Measurements from ENCODE around the gene SETX.
A peak's percentile ranks its signal among the peaks of the same experiment; 100 is the strongest.
"Not testable (repeated sequence)": the region's sequence is repeated elsewhere in the genome, so short reads cannot be mapped to it uniquely, and the experiment has no call there.

SETX gene

DNA sequence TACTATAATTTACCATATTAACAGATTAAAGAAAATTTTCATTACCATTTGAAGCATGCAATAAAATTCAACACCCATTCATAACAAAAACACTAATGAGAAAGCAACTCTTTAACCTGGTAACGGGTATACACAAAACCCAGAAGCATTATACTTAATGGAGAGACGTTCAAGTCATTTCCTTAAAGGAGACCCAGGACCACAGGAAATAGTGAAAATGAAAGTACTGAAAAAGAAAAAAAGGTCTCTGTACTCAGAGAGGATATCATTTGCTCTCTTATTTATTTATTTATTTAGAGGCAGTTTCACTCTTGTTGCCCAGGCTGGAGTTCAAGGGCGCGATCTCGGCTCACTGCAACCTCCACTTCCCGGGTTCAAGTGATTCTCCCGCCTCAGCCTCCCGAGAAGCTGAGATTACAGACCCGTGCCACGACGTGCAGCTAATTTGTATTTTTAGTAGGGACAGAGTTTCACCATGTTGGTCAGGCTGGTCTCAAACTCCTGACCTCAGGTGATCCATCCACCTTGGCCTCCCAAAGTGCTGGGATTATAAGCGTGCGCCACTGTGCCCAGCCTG lies 61.6 kb downstream of the SETX start:
- DNase-seq (ENCODE audit: extremely low read depth in 1 of 2, low read depth in 1 of 2) = no peak

DNA sequence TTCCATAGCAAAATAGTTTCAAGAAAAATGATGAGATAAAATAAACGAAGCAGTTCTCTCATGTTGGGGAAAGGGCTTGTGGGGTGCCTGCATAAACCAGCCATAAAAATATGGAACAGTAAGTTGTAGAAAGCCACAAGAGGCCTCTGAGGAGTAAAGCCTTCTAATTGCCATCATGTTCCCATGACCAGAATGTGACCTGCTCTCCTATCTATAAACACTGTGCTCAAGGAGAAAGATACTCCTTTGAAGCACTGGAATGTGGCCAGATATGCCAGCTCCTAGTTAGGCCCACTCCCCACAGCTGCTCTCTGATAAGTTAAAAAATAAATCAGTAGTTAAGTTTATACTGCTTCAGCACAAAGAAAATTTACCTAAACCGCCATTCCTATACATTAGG lies 65.8 kb downstream of the SETX start:
- no peak for DNase-seq (ENCODE audit: extremely low read depth in 1 of 2, low read depth in 1 of 2)

DNA sequence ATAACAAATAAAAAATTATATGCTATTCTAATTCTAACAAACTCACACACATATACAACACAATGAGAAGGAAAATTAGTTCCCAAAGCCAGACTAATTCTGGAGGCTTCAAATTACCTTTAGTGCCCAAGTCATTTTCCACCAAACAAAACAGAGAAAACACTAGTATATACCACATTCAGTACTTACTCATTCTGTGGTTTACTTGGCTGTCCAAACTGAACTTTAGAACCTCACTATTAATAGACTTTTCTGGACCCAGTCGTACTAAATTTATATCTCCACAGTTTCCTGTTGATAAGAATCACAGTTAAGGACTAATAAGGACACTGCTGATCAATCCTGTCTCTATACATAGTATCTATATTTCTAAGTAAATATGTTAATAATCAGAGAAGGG lies 66.4 kb downstream of the SETX start:
- DNase-seq (ENCODE audit: extremely low read depth in 1 of 2, low read depth in 1 of 2) = no peak

DNA sequence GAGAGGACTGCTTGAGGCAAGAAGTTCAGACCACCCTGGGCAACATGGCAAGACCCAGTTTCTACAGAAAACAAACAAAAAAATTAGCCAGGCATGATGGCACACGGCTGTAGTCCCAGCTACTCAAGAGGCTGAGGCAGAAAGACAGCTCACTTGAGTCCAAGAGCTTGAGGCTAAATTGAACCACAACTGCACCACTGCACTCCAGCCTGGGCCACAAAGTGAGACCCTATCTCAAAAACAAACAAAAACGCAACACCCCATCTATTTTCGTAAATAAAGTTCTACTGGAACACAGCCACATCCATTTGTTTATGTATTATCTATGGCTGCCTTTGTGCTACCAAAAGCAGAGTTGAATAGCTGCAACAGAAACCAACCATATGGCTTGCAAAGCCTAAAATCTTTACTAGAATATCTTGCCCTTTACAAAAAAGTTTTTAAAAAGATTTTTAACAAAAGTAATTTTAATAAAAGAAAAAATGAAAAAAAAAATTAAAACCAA lies 67.5 kb downstream of the SETX start:
- DNase-seq (ENCODE audit: extremely low read depth in 1 of 2, low read depth in 1 of 2) = no peak

DNA sequence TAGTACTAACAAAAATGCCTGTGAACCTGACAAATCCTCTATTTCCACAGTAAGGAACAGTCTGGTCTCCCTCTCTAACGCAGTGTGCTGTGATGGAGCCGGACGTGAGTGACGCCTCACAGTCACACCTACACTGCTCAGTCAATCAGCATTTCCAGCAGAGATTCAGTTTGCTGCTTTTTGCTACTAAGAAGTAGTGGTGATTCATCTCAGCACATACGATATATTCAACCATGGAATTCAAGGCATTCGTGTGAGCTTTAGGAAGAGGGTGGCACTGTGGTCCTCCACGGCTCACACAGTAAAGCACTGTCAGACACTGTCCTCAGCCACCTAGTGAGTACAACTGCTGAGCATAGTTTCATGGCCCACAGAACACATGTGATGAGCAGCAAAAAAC lies 70.9 kb downstream of the SETX start:
- DNase-seq (ENCODE audit: extremely low read depth in 1 of 2, low read depth in 1 of 2) = no peak

DNA sequence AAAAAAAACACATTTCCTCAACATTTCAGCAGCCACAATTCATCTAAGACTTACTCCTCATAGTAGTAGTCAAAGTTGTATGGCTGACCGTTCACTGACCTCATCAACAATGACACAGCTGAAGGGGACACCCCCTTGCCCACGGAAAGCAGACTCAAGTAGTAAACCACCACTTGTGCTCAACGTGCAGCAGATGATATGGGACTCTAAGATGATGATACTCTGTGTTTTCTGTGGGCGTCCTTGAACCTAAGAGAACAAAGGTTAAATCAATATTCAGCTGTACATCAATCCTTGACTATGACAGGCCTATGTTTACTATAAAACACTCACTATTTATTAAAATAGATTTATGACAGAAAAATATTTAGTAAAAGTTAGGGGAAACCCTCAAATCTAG lies 71.6 kb downstream of the SETX start:
- no peak for DNase-seq (ENCODE audit: extremely low read depth in 1 of 2, low read depth in 1 of 2)

DNA sequence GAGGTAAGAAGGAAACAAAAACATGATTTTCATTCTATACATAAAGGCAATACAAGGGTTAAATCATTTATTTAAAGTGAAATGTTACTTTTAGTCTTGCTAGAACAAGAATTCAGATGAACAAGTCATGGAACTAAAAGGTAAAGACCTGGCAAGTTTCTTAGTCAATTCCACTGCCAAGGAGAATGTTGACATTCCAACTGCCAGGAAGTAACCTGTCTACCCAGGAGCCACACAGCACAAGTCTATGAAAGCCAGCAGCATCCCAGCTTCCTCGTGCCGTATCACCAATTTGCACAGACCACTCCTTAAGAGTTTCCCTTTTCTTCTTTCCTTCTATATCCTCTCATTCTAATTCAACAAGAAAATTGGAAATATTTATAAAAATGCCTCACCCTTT lies 79.9 kb downstream of the SETX start:
- DNase-seq (ENCODE audit: extremely low read depth in 1 of 2, low read depth in 1 of 2) = no peak

DNA sequence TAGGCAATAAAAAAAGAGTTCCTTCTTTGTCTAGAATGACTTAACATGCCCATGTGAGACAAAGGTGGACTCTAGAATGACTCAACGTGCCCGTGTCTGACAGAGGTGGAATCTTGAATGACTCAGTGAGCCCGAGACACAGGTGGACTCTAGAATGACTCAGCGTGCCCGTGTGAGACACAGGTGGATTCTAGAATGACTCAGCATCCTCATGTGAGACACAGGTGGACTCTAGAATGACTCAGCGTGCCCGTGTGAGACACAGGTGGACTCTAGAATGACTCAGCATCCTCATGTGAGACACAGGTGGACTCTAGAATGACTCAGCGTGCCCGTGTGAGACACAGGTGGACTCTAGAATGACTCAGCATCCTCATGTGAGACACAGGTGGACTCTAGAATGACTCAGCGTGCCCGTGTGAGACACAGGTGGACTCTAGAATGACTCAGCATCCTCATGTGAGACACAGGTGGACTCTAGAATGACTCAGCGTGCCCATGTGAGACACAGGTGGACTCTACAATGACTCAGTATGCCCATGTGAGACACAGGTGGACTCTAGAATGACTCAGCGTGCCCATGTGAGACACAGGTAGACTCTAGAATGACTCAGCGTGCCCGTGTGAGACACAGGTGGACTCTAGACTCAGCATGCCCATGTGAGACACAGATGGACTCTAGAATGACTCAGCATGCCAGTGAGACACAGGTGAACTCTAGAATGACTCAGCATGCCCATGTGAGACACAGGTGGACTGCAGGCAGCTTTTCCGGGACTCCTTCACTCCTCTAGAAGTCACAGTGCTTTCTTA lies 84.9 kb downstream of the SETX start:
- not testable (repeated sequence) for DNase-seq (ENCODE audit: extremely low read depth in 1 of 2, low read depth in 1 of 2)

DNA sequence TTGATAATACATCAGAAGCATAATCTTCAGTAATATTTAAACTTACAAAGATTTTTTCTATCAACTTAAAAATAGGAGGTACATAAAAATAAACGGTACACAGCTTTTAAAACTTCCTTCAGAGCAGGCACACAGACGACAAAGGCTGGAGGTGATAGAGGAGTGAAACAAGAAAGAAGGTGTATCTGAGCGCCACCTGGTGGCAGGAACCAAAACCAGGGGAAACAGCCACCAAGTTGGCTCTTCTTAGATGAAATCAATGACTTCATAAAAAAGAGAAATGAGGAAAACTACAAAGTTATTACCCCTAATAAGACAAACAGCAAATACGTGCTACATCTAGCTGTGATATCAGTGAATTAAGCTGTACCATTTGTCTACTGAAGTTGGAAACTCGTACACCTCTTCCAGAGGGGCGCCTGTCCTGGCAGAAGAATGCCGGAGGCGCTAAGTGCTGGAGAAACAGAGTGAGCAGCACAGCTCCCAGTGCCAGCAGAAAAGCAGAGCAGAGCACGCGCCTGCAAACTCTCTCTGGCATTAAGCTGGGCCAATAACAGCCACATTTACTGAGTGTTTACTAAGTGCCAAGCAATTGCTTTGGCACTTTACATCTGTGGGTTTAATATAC lies 85.9 kb downstream of the SETX start:
- DNase-seq (ENCODE audit: extremely low read depth in 1 of 2, low read depth in 1 of 2) = peak; percentile 41 to 45

DNA sequence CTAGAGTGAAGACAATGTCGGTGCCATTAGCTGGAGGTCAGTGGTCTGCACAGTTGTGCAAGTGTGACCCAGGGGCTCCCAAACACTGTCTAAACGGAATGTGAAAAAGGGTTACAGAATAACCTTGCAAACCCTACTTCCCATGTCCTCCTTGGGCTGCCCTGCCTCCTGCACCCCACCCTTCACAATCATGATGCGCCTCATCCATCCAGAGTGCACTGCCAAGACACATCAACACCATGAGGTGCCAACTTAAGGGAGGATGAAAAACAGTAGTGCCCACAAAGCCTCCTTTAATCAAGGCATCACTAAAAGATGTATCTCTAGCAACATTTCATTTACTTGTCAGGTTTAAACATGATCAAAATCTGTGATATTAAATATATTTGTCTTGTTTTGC lies 87.1 kb downstream of the SETX start:
- no peak for DNase-seq (ENCODE audit: extremely low read depth in 1 of 2, low read depth in 1 of 2)

DNA sequence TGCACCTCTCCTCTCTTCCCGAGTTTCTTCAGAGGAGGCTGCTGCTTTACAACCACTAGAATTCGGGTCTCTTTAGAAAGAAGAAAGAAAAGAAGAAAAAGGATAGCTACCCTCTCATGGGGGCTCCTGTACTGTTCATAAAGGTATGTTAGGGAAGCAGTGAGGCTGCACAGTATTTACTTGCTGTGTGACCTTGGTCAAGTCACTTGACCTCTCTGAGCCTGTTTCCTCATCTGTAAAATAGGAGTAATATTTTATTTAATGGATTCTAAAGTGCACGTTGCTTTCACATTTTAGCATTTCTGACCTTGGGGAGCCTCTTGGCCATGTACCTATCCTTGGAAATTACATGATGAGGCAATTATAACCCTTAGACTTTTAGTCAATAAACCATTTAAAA lies 88.8 kb downstream of the SETX start:
- DNase-seq (ENCODE audit: extremely low read depth in 1 of 2, low read depth in 1 of 2) = no peak

DNA sequence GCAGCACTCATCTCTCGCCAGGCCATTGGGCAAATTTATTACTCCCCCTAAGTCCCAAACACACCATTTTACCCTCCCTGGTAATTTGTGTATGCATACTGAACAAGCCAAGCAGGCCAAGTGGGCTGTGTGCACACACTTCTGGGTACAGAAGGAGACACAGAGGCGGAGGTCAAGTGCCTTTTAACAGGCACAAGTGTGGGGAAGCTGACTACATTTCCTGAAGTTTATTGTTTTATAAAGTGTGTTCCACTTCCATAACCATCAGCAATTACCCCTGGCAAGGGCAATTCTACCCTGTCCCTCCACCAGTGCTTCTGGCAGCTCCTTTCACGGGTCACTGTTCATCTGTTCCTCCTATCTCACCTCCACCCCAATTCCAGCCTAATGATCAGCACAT lies 93.9 kb downstream of the SETX start:
- no peak for DNase-seq (ENCODE audit: extremely low read depth in 1 of 2, low read depth in 1 of 2)

DNA sequence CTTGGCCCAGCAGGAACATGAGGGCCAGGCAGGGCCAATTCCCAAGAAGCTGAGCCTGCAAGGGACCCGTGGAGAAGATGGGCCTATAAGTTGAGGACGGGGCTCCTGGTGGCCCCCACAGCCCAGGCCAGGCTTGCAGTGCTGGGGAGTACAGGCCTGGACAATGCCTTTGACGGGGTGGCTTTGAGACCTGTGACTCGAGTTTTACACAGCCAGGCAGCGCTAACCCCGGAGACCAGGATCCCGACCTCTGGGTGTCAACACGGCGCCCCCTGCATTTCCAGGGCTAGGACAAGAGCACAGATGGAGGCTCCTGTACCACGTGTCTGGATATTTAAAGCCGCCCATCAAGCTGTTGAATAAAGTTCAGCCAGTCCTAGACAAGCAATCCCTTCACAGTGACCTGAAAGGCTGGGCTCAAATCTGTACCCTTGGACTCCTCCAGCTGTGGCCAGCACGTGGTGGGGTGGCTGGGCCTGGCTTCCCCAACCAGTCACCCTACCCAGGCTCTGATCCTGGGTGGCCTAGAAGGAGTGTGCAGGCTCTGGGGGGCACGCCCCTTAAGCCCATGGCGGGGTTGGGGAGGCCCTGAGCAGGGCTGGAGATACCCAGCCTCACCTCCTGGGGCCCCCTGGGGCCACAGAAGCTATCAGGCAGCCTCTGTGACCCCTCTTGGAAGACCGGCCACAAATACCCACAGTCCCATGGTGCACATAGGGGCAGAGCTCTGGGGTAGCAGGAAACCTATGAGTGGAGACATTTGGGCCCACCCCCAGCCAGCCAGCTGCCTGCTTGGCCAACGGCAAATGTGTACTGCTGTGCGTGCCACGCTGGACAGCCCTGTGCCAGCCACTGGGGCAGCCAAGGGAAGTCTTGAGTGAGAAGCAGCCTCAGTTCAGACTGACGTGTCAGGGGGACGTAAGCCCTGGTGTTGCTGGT lies 104.2 kb downstream of the SETX start:
- DNase-seq (ENCODE audit: extremely low read depth in 1 of 2, low read depth in 1 of 2) = no peak

DNA sequence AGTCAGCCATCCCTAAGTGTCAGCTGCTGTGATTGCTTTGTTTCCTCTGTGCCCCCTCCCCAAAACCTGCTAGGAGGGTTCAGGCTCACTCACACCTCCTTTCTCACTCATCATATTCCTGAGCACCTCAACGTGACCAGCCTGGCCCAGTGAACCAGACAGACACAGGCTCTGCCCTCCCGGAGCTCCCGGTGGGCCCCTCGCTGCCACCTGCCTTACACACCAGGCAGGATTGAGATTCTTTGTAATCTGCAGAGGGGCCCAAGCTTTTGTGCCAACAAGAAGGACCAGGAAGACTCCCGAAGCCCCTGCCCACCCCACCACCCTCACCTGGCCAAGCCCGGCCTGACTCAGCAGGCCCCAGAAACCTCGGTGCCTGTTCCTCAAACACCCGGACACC lies 105.1 kb downstream of the SETX start:
- DNase-seq (ENCODE audit: extremely low read depth in 1 of 2, low read depth in 1 of 2) = no peak

DNA sequence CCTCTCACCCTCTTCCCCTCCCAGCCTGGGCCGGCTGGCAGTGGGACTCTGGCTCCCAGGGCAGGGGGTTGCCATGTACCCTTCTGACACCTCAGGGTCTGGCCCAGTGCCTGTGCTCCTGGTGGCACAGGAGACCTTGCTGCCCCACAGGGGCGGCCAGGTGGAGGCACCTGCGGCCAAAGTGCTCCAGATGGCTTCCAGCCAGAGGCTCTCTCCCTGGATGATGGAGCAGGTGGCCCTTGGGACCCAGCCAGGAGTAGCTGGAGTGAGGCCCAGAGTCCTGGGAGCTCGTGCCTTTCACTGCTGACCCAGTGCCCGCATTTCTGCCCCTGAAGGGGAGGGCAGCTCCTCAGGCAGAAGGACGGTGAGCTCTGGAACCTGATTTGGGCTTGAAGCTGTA lies 105.7 kb downstream of the SETX start:
- DNase-seq (ENCODE audit: extremely low read depth in 1 of 2, low read depth in 1 of 2) = no peak

DNA sequence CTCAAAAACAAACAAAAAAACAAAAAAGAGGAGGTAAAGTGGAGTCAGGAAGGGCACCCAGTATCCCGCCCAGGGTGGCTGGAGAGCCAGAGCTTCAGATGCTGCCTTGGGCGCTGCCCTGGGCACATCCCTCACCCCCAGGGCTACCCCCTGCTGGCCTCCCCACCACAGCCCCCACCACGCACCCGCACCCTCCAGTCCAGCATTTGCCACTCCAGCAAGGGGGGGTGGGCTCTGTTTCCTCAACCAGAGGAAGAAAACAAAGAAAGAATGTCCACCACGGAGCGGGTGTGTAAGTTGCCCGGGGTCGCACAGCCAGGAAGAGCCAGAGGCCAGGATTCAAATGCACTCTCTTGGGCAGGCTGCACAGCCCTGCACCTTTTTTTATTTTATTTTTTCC lies 106.8 kb downstream of the SETX start:
- DNase-seq (ENCODE audit: extremely low read depth in 1 of 2, low read depth in 1 of 2) = no peak

DNA sequence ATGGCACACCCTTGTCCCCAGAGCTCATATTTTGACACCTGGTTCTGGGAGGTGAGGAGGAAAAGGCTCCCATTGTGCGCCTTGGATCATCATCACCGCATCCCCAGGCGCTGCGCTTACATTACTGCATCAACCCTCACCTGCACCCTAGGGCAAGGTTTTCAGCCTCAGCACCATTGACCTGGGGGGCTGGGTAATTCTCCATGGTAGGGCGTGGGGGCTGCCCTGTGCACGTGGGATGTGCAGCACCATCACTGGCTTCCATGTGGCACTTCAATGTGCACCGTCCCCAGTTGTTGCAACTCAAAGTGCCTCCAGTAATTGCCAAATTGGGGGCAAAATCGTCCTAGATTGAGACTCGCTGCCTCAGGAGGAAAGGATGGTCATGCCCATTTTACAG lies 109.3 kb downstream of the SETX start:
- DNase-seq (ENCODE audit: extremely low read depth in 1 of 2, low read depth in 1 of 2) = no peak

DNA sequence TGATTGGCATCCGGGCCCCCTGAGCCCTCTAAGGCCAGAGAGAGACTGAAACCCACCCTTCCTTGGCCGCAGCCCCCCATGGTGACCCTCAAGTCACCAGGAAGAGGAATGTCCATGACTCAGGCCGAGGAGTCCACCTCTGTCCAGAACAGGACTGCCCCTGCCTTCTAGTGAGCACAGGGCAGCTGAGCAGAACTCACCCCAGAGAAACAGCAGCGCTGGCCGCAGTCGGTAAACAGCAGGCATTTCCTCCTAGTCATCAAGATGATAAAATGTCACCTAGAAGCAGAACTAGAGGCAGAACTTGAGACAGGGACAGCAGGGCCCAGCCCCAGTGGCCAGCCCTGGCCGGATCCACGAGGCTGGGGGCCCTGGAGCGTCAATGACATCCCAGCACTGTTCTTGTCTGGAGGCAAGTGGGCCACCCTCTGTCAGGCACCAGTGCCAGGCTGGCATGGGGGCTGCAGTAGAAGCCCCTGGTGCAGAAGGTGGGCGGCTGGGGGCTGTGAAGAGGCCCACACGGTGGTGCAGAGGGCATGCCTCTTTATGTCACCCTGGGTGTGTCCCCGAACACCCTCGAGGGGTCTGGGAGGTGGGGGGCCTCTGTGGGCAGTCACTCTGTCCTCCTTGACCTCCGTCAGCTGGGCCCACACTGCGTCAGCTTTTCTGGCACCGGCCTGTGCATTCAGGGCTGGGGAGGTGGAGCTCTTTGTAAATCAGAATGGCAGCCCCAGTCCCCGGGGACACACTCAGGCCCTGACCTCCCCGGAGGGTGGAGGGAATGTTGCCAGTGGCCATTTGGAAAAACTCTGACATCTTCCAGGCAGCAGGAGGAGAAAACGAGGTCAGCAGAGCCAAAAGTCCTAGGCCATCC lies 110.0 kb downstream of the SETX start:
- DNase-seq (ENCODE audit: extremely low read depth in 1 of 2, low read depth in 1 of 2) = no peak

DNA sequence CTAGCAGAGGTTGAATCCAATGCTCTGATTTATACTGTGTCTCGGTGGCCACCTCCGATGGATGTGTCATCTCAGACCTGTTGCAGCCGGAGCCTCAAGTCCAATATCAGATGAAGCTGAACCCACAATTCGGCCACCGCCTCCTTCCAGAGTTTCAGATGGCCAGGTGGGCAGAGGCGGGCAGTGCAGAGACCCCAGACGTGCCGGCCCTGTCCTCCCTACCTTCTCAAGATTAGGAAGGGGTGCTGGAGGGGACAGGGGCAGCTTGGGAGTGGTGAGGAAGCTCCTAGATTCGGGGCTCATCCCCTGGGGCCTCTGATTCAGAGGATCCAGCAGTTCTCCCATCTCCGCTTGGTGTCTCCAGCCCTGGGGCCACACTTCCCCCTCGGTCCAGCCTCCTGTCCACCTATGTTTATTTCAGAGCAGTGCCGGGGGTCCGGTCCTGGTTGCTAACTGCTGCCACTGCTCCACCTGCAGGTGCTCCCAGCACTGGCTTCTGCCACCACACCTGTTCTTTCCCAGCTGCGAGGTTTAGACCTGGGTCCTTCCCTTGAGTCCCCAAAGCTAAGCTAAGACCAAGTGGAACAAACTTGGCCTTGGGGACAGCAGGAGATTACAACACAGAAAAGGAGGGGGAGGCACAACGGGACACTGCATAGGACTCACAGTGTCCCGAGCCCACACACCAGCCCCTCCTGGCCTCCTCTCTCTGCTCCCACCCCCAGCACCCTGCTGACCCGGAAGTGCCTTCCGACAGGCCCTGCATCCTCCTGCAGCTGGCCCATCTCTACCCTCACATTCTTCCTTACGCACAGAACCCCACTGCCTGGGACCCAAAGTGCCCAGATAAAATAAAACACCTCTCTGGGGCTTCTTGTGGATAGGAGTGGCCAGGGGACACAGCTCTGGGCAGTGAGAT lies 111.4 kb downstream of the SETX start:
- no peak for DNase-seq (ENCODE audit: extremely low read depth in 1 of 2, low read depth in 1 of 2)
